Thyroid gland (tissue), 4 donors: ENCODE results near the gene MGAT5B.

Experiments
- POLR2A ChIP-seq, 2 donors: fragments of 450-650 bp; IDR thresholded peaks; one replicate each; pipeline ENCODE4 v1.6.1; 2017; ENCODE audit warnings: antibody characterized with exemption in 2 of 2, mild to moderate bottlenecking in 2 of 2, moderate library complexity in 1 of 2
- TF ChIP-seq, protein P1 (sequence below), 6 experiments: fragments of 200-600 bp in 3 of 6; fragments of 450-650 bp in 3 of 6; sonication (generic) in 3 of 6; IDR thresholded peaks; one replicate each; pipeline ENCODE4 v1.5.1; 2016 to 2019; ENCODE audit warnings: antibody characterized with exemption in 6 of 6, mild to moderate bottlenecking in 2 of 6, inconsistent platforms in 1 of 6, moderate library complexity in 1 of 6

DNA sequence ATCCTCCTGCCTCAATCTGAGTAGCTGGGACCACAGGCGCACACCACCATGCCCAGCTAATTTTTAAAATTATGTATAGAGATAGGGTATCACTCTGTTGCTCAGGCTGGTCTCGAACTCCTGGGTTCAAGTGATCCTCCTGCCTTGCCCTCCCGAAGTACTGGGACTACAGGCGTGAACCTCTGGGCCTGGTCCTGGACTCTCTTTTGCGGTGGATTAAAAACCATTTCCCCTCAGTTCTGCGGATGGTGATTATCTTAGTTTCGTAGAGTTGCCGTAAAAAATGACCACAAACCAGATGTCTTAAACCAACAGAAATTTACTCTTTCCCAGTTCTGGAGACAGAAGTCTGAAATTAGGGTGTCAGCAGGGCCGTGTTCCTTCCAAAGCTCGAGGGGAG is 28.8 kb downstream of the MGAT5B start:
- TF ChIP-seq POLR2A (IDR thresholded peaks at IDR 0.05), result no peak
- TF ChIP-seq, protein P1, sequence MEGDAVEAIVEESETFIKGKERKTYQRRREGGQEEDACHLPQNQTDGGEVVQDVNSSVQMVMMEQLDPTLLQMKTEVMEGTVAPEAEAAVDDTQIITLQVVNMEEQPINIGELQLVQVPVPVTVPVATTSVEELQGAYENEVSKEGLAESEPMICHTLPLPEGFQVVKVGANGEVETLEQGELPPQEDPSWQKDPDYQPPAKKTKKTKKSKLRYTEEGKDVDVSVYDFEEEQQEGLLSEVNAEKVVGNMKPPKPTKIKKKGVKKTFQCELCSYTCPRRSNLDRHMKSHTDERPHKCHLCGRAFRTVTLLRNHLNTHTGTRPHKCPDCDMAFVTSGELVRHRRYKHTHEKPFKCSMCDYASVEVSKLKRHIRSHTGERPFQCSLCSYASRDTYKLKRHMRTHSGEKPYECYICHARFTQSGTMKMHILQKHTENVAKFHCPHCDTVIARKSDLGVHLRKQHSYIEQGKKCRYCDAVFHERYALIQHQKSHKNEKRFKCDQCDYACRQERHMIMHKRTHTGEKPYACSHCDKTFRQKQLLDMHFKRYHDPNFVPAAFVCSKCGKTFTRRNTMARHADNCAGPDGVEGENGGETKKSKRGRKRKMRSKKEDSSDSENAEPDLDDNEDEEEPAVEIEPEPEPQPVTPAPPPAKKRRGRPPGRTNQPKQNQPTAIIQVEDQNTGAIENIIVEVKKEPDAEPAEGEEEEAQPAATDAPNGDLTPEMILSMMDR (IDR thresholded peaks at IDR 0.05), result no peak
